Ecto neural progenitor cell (in vitro differentiated cells): Measurements from ENCODE around the gene CREBBP.
"Not testable (repeated sequence)": the region's sequence is repeated elsewhere in the genome, so short reads cannot be mapped to it uniquely, and the experiment has no call there.

Experiments
- DNase-seq: peaks from one replicate; pipeline ENCODE4 v3.0.0-alpha.2; 2018; ENCODE audit warnings: low spot score

CREBBP gene

GRCh38 chr16:3880623-3881498 is at the start of gene CREBBP:
Gene CREBBP (minus strand): TSS chr16:3880713. CDS start chr16:3879916, 797 bp downstream.
- peak; percentile 94 for DNase-seq

- DNase-seq: not testable (repeated sequence)
Measured at GRCh38 chr16:3927147-3927546, 46.6 kb upstream of the CREBBP start.

GRCh38 chr16:3924763-3925162 is 44.2 kb upstream of the CREBBP start:
- DNase-seq: no peak

- no peak for DNase-seq
Measured at GRCh38 chr16:3922241-3922640, 41.7 kb upstream of the CREBBP start.

- DNase-seq: no peak
Measured at GRCh38 chr16:3920206-3920605, 39.7 kb upstream of the CREBBP start.

DNA sequence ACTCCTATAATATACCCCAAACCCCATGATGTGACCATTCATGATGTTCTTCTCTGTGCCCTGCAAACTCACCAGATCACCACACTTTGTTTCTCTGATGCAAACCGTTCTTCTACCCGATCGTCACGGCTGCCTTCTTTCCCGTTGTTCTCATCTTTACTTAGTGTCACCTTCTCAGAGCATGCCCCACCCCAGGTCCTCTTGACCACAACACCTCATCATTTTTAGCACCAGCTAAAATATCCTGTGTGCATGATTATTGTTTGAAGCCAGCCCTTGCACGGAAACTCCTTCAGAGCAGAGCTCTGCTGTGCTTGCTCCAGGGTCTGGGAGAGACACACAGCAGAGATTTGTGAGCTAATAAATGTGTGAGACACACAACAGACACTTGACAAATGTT is 38.9 kb upstream of the CREBBP start:
- no peak for DNase-seq

- no peak for DNase-seq
Measured at GRCh38 chr16:3915426-3916260, 35.1 kb upstream of the CREBBP start.

GRCh38 chr16:3912897-3913296 is 32.4 kb upstream of the CREBBP start:
- no peak for DNase-seq

DNA sequence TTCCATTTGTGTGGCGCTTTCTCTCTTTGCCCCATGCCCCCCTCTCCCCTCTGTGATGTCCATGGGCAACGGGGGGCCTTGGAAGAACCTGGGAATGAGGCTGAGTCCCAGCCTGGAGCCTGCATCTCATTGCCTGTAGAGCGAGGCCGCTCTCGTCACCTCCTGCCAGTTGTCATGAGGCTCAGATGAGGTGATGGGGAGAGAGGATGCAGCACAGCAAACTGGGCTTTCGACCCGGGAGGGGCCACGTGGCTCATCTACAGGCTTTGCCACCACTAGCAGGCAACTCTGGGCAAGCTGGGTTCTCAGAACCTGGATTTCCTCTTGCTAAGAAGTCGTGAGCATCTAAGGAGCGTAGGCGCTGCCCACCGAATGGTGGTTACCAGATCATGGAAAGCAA is 31.9 kb upstream of the CREBBP start:
- DNase-seq: no peak

- DNase-seq: not testable (repeated sequence)
Measured at GRCh38 chr16:3911741-3912140, 31.2 kb upstream of the CREBBP start.

DNA sequence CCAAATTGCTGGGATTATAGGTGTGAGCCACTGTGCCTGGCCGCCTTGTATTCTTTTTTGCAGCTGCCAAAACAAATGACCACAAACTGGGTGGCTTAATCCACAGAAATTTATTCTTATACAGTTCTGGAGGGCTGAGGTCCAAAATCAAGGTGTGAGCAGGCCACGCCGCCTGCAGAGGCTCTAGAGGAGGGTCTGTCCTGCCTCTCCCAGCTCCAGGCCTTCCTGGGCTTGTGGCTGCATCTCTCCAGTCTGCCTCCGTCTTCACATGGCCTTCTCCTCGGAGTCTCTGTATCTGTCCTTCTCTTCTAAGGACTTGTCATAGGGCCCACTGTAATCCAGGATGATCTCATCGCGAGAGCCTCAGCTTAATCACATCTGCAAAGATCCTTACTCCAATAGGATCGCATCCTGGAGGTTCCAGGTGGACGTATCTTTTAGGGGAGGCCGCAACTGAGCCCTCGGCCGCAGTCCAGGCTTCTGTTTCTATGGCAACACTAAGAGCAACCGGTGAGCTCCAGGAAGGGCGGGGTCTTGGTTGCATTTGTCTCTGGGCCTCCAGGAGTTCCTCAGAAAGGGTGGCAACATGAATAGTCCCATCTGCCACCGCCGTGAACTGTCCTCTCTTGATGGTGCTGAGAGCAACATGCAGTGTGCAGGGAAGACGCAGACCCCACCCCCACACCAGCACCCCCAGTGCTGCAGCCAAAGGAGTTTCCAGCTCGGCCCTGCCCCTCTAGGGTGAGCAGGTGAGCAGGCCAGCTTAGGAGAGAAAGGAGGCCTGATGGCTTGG is 29.5 kb upstream of the CREBBP start:
- DNase-seq: no peak

DNA sequence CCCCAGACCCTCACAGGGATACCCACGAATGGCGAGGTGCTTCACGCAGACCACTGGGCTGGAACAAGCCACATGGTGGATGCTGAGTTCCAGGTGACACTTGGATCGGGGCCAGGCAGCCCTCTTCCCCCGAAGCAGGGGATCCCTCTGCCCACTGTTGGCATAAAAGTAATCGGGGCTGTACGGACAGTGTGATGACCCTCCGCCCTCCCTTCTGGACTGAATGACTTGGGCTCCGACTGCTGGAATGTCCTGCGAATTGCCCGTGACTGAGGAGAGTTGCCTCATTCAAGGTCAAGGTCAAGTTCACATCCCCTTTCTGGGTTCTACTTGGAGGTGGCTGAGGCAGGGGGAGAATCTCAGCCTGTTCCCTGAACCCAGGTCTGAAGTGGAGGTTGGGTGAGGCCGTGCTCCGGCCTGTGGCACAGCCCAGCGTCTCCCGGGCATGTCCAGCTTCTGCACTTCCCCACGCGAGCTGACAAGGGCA is 28.5 kb upstream of the CREBBP start:
- DNase-seq: no peak

DNA sequence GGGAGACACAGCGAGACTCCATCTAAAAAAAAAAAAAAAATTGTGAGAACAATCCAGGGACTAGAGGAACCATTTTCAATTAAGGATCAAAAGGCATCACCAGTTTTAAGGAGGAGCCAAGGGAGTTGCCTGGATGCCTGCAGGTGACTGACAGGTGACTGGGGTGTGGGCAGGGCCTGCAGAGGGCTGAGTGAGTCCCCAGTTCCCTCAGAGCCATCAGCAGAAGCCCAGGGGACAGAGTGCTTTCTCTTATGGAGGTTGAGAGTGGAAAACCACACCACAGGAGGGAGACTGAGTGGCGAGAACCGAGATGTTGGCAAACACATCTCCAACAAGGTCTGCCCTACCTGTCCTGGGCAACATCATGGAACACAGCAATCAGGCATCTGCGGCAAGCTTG is 27.1 kb upstream of the CREBBP start:
- no peak for DNase-seq

- no peak for DNase-seq
Measured at GRCh38 chr16:3906363-3906762, 25.9 kb upstream of the CREBBP start.

GRCh38 chr16:3904875-3905274 is 24.4 kb upstream of the CREBBP start:
- no peak for DNase-seq

GRCh38 chr16:3890091-3890490 is 9.6 kb upstream of the CREBBP start:
- no peak for DNase-seq

- no peak for DNase-seq
Measured at GRCh38 chr16:3889059-3889458, 8.5 kb upstream of the CREBBP start.

DNA sequence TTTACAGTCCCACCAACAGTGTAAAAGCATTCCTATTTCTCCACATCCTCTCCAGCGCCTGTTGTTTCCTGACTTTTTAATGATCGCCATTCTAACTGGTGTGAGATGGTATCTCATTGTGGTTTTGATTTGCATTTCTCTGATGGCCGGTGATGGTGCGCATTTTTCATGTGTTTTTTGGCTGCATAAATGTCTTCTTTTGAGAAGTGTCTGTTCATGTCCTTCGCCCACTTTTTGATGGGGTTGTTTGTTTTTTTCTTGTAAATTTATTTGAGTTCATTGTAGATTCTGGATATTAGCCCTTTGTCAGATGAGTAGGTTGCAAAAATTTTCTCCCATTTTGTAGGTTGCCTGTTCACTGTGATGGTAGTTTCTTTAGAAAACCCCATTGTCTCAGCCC is 5.5 kb upstream of the CREBBP start:
- DNase-seq: not testable (repeated sequence)

- DNase-seq: no peak
Measured at GRCh38 chr16:3884398-3884797, 3.9 kb upstream of the CREBBP start.

- no peak for DNase-seq
Measured at GRCh38 chr16:3882531-3882930, 2.0 kb upstream of the CREBBP start.

DNA sequence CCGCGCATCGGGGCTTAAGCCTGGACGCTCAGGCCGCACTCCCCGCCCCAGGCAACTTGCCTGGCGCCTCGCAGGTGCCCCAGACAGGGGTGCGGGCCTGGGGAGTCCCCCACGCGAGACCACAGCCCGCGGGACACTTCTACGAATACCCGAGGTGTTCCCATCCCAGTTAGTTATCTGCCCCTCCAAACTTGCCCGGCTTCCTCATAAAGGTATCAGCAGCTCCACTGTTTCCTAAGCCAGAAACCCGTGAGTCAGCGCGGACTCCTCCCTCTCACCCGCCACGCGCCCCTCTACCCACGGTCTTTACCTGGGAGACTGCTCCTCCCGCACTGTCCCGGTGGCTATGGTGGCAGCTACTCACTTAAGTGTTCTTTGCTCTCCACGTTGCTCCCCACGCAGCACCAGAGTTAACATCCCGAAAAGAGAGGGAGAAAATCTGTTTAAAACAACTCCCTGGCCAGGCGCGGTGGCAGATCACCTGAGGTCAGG is 1.0 kb upstream of the CREBBP start:
- DNase-seq: no peak
